ENCODE results near the gene SMYD3.
"Not testable (repeated sequence)": the region's sequence is repeated elsewhere in the genome, so short reads cannot be mapped to it uniquely, and the experiment has no call there.

SMYD3 gene

GRCh38 chr1:246065592-246065991 is 441.5 kb downstream of the SMYD3 start:
- no peak for DNase-seq
- in situ Hi-C loops (cut with HindIII; ENCODE audit: low pct_ligation_motif_present, low pct_unique_long_range_greater_than_20kb, low sequenced_read_pairs) = no loop called here

- in situ Hi-C loops (cut with HindIII; ENCODE audit: low pct_ligation_motif_present, low pct_unique_long_range_greater_than_20kb, low sequenced_read_pairs) = no loop called here
- DNase-seq = no peak
Measured at GRCh38 chr1:246064891-246065290, 442.2 kb downstream of the SMYD3 start.

- DNase-seq = no peak
- in situ Hi-C loops (cut with HindIII; ENCODE audit: low pct_ligation_motif_present, low pct_unique_long_range_greater_than_20kb, low sequenced_read_pairs) = no loop called here
Measured at GRCh38 chr1:246063013-246063616, 444.0 kb downstream of the SMYD3 start.

GRCh38 chr1:246058466-246058865 is 448.6 kb downstream of the SMYD3 start:
- no peak for DNase-seq
- in situ Hi-C loops (cut with HindIII; ENCODE audit: low pct_ligation_motif_present, low pct_unique_long_range_greater_than_20kb, low sequenced_read_pairs) = no loop called here

- no peak for DNase-seq
- in situ Hi-C loops (cut with HindIII; ENCODE audit: low pct_ligation_motif_present, low pct_unique_long_range_greater_than_20kb, low sequenced_read_pairs) = no loop called here
Measured at GRCh38 chr1:246052603-246053002, 454.5 kb downstream of the SMYD3 start.

- in situ Hi-C loops (cut with HindIII; ENCODE audit: low pct_ligation_motif_present, low pct_unique_long_range_greater_than_20kb, low sequenced_read_pairs) = no loop called here
- DNase-seq = no peak
Measured at GRCh38 chr1:246051909-246052518, 455.1 kb downstream of the SMYD3 start.

- in situ Hi-C loops (cut with HindIII; ENCODE audit: low pct_ligation_motif_present, low pct_unique_long_range_greater_than_20kb, low sequenced_read_pairs) = no loop called here
Measured at GRCh38 chr1:246048693-246049092, 458.4 kb downstream of the SMYD3 start.

GRCh38 chr1:246043556-246043955 is 463.5 kb downstream of the SMYD3 start:
- in situ Hi-C loops (cut with HindIII; ENCODE audit: low pct_ligation_motif_present, low pct_unique_long_range_greater_than_20kb, low sequenced_read_pairs) = no loop called here
- no peak for DNase-seq

More at GRCh38 chr1:246048693-246049092, 458.4 kb downstream of the SMYD3 start:
- DNase-seq = no peak

- DNase-seq = no peak
- in situ Hi-C loops (cut with HindIII; ENCODE audit: low pct_ligation_motif_present, low pct_unique_long_range_greater_than_20kb, low sequenced_read_pairs) = no loop called here
Measured at GRCh38 chr1:246041360-246041759, 465.7 kb downstream of the SMYD3 start.

GRCh38 chr1:246040200-246040890 is 466.7 kb downstream of the SMYD3 start:
- DNase-seq = no peak
- in situ Hi-C loops (cut with HindIII; ENCODE audit: low pct_ligation_motif_present, low pct_unique_long_range_greater_than_20kb, low sequenced_read_pairs) = no loop called here

GRCh38 chr1:246039584-246039983 is 467.5 kb downstream of the SMYD3 start:
- in situ Hi-C loops (cut with HindIII; ENCODE audit: low pct_ligation_motif_present, low pct_unique_long_range_greater_than_20kb, low sequenced_read_pairs) = no loop called here
- no peak for DNase-seq

- in situ Hi-C loops (cut with HindIII; ENCODE audit: low pct_ligation_motif_present, low pct_unique_long_range_greater_than_20kb, low sequenced_read_pairs) = no loop called here
- DNase-seq = no peak
Measured at GRCh38 chr1:246037832-246038231, 469.2 kb downstream of the SMYD3 start.

GRCh38 chr1:246036175-246036574 is 470.9 kb downstream of the SMYD3 start:
- no peak for DNase-seq
- in situ Hi-C loops (cut with HindIII; ENCODE audit: low pct_ligation_motif_present, low pct_unique_long_range_greater_than_20kb, low sequenced_read_pairs) = no loop called here

- in situ Hi-C loops (cut with HindIII; ENCODE audit: low pct_ligation_motif_present, low pct_unique_long_range_greater_than_20kb, low sequenced_read_pairs) = no loop called here
- no peak for DNase-seq
Measured at GRCh38 chr1:246035060-246035541, 472.0 kb downstream of the SMYD3 start.

- DNase-seq = no peak
- in situ Hi-C loops (cut with HindIII; ENCODE audit: low pct_ligation_motif_present, low pct_unique_long_range_greater_than_20kb, low sequenced_read_pairs) = no loop called here
Measured at GRCh38 chr1:246034630-246035029, 472.4 kb downstream of the SMYD3 start.

GRCh38 chr1:246032984-246033383 is 474.1 kb downstream of the SMYD3 start:
- DNase-seq = no peak
- in situ Hi-C loops (cut with HindIII; ENCODE audit: low pct_ligation_motif_present, low pct_unique_long_range_greater_than_20kb, low sequenced_read_pairs) = no loop called here

GRCh38 chr1:246032031-246032551 is 475.0 kb downstream of the SMYD3 start:
- peak; percentile 36 for DNase-seq
- in situ Hi-C loops (cut with HindIII; ENCODE audit: low pct_ligation_motif_present, low pct_unique_long_range_greater_than_20kb, low sequenced_read_pairs) = no loop called here

GRCh38 chr1:246029616-246030015 is 477.5 kb downstream of the SMYD3 start:
- DNase-seq = no peak
- in situ Hi-C loops (cut with HindIII; ENCODE audit: low pct_ligation_motif_present, low pct_unique_long_range_greater_than_20kb, low sequenced_read_pairs) = no loop called here

GRCh38 chr1:246024118-246024517 is 483.0 kb downstream of the SMYD3 start:
- in situ Hi-C loops (cut with HindIII; ENCODE audit: low pct_ligation_motif_present, low pct_unique_long_range_greater_than_20kb, low sequenced_read_pairs); DNase-seq: not testable (repeated sequence)

Data from ACHN (cell line).